ENCODE results near the gene HEMGN.

The HEMGN gene

GRCh38 chr9:97938081-97938644, at the start of gene HEMGN:
HEMGN (minus strand) TSS chr9:97938172; CDS start chr9:97938136, 36 bp downstream.
- Histone ChIP-seq H3K4me2 (peak within 1 kb of the TSS; percentile 28 to 62 (median 44)), H3K27me3 (no peaks in the 10 kb centered on the region)

GRCh38 chr9:97987487-97987886, 49.5 kb upstream of the HEMGN start:
- peak overlapping the region; percentile 22 to 97 (median 88) for H3K4me2 ChIP-seq
- H3K27me3 ChIP-seq: no peaks in the 10 kb centered on the region

More at GRCh38 chr9:97938081-97938644, at the start of gene HEMGN:
- no peak within 1 kb of the TSS for H3K27ac ChIP-seq
- H3K4me1 ChIP-seq: peaks cover 6 to 12% (median 9%) of the 10 kb centered on the region in 10 experiments; a peak in 16 of 20 replicates
- H3K36me3 ChIP-seq: no peaks in the 10 kb centered on the region
- H3K9me3 ChIP-seq (replicated peaks in 1 of 11): no peaks in the 10 kb centered on the region
- no peak within 1 kb of the TSS for H3K4me3 ChIP-seq
- H4K20me1 ChIP-seq: no peaks in the 10 kb centered on the region
- TF ChIP-seq Cebpa-rat (IDR thresholded peaks at IDR 0.05): no peak
- no peak within 1 kb of the TSS for H3K9ac ChIP-seq

GRCh38 chr9:97985058-97985861, 47.3 kb upstream of the HEMGN start:
- peak overlapping the region; percentile 85 to 97 (median 91) for H3K4me2 ChIP-seq
- H3K36me3 ChIP-seq: peaks cover 0 to 48% (median 14%) of the 10 kb centered on the region in 11 experiments; a peak in 7 of 22 replicates
- TF ChIP-seq Cebpa-rat (IDR thresholded peaks at IDR 0.05): no peak
- peaks cover 33 to 46% (median 42%) of the 10 kb centered on the region in 11 experiments for H4K20me1 ChIP-seq
- peak overlapping the region; percentile 88 to 95 (median 93) for H3K4me3 ChIP-seq
- peaks cover 0 to 3% (median 0%) of the 10 kb centered on the region in 11 experiments; a peak in 1 of 22 replicates for H3K9me3 ChIP-seq (replicated peaks in 1 of 11)
- H3K9ac ChIP-seq: peak overlapping the region; percentile 98 to 100 (median 100)
- peak overlapping the region; percentile 95 to 100 (median 100) for H3K27ac ChIP-seq
- H3K27me3 ChIP-seq: no peaks in the 10 kb centered on the region
- H3K4me1 ChIP-seq: peaks cover 51 to 75% (median 69%) of the 10 kb centered on the region in 10 experiments

More at GRCh38 chr9:97987487-97987886, 49.5 kb upstream of the HEMGN start:
- no peak overlapping the region for H3K27ac ChIP-seq
- H3K9me3 ChIP-seq (replicated peaks in 1 of 11): peaks cover 0 to 3% (median 0%) of the 10 kb centered on the region in 11 experiments; a peak in 1 of 22 replicates
- no peak overlapping the region for H3K4me3 ChIP-seq
- no peak overlapping the region for H3K9ac ChIP-seq
- TF ChIP-seq Cebpa-rat (IDR thresholded peaks at IDR 0.05): no peak
- peaks cover 64 to 80% (median 76%) of the 10 kb centered on the region in 10 experiments for H3K4me1 ChIP-seq
- H4K20me1 ChIP-seq: peaks cover 56 to 68% (median 64%) of the 10 kb centered on the region in 11 experiments
- H3K36me3 ChIP-seq: peaks cover 0 to 59% (median 22%) of the 10 kb centered on the region in 11 experiments; a peak in 8 of 22 replicates

- Histone ChIP-seq H4K20me1 (peaks cover 25 to 38% (median 34%) of the 10 kb centered on the region in 11 experiments), H3K27me3 (no peaks in the 10 kb centered on the region), H3K27ac (peak overlapping the region; percentile 95 to 100 (median 100)), H3K9me3 (replicated peaks in 1 of 11) (peaks cover 0 to 3% (median 0%) of the 10 kb centered on the region in 11 experiments; a peak in 1 of 22 replicates), H3K4me3 (peak overlapping the region; percentile 88 to 95 (median 93)), H3K4me1 (peaks cover 42 to 66% (median 61%) of the 10 kb centered on the region in 10 experiments), H3K4me2 (peak overlapping the region; percentile 85 to 97 (median 91)), H3K36me3 (peaks cover 0 to 40% (median 12%) of the 10 kb centered on the region in 11 experiments; a peak in 7 of 22 replicates), H3K9ac (peak overlapping the region; percentile 98 to 100 (median 100))
- peak in 9 of 11 experiments; percentile 58 to 90 (median 75); a peak in 14 of 22 replicates for TF ChIP-seq Cebpa-rat (IDR thresholded peaks at IDR 0.05)
Measured at GRCh38 chr9:97984188-97985057, 46.5 kb upstream of the HEMGN start.

GRCh38 chr9:97983589-97984187, 45.7 kb upstream of the HEMGN start:
- peaks cover 0 to 32% (median 12%) of the 10 kb centered on the region in 11 experiments; a peak in 7 of 22 replicates for H3K36me3 ChIP-seq
- peak overlapping the region; percentile 12 to 97 (median 88); a peak in 19 of 22 replicates for H3K4me2 ChIP-seq
- TF ChIP-seq Cebpa-rat (IDR thresholded peaks at IDR 0.05): no peak; a peak in 1 of 22 replicates
- H3K27ac ChIP-seq: peak overlapping the region; percentile 95 to 100 (median 100)
- peak overlapping the region; percentile 88 to 95 (median 93) for H3K4me3 ChIP-seq
- H3K9me3 ChIP-seq (replicated peaks in 1 of 11): peaks cover 0 to 3% (median 0%) of the 10 kb centered on the region in 11 experiments; a peak in 1 of 22 replicates
- H4K20me1 ChIP-seq: peaks cover 18 to 30% (median 26%) of the 10 kb centered on the region in 11 experiments; a peak in 21 of 22 replicates
- no peaks in the 10 kb centered on the region for H3K27me3 ChIP-seq
- peak overlapping the region; percentile 98 to 100 (median 100) for H3K9ac ChIP-seq
- H3K4me1 ChIP-seq: peaks cover 35 to 59% (median 54%) of the 10 kb centered on the region in 10 experiments

GRCh38 chr9:97982683-97983588, 45.0 kb upstream of the HEMGN start, which contains the start of gene ANP32B:
ANP32B (plus strand) TSS chr9:97983341; CDS start chr9:97983556, 215 bp downstream.
- H3K27ac ChIP-seq: peak within 1 kb of the TSS; percentile 95 to 100 (median 100)
- no peak for TF ChIP-seq Cebpa-rat (IDR thresholded peaks at IDR 0.05)

More at GRCh38 chr9:97982683-97983588, 45.0 kb upstream of the HEMGN start, which contains the start of gene ANP32B:
- Histone ChIP-seq H3K9me3 (replicated peaks in 1 of 11) (peaks cover 0 to 3% (median 0%) of the 10 kb centered on the region in 11 experiments; a peak in 1 of 22 replicates), H3K4me2 (peak within 1 kb of the TSS; percentile 85 to 98 (median 95)), H3K9ac (peak within 1 kb of the TSS; percentile 98 to 100 (median 100)), H3K27me3 (no peaks in the 10 kb centered on the region), H3K36me3 (peaks cover 0 to 25% (median 8%) of the 10 kb centered on the region in 11 experiments; a peak in 7 of 22 replicates), H3K4me3 (peak within 1 kb of the TSS; percentile 88 to 95 (median 93)), H3K4me1 (peaks cover 27 to 52% (median 47%) of the 10 kb centered on the region in 10 experiments), H4K20me1 (peaks cover 10 to 23% (median 19%) of the 10 kb centered on the region in 11 experiments; a peak in 20 of 22 replicates)
